ENCODE results near the gene TIAM1. TPM values are rescaled to one million over a fixed set of nuclear protein-coding genes. Genes with fewer than 3 reads are reported as not detected.

The TIAM1 gene
- total RNA-seq, 4 donors from 2014 or later: 2.6 to 11.0 (median 6.9) TPM

DNA sequence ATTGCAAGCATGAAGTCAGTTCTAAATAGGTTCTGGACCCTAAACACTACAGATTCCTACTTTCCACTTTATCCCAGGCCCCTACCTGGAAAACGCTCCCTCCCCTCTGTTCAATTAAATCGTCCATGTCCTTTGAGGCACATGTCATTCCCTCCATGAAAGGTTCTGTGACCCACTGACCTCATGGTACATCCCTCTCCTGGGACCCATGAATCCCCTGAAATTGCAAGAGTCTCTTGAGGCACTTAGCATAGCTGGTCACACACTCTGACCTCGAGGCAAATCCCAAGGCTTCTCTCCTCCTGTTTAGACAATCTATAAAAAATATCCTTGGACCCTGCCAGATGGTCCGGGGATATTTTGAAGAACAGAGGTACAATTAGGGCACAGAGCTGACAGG, 271.5 kb downstream of the TIAM1 start:
- no peak for TF ChIP-seq POLR2AphosphoS5 (IDR thresholded peaks at IDR 0.05)
- TF ChIP-seq POLR2A (IDR thresholded peaks at IDR 0.05): no peak
- TF ChIP-seq, protein P1, sequence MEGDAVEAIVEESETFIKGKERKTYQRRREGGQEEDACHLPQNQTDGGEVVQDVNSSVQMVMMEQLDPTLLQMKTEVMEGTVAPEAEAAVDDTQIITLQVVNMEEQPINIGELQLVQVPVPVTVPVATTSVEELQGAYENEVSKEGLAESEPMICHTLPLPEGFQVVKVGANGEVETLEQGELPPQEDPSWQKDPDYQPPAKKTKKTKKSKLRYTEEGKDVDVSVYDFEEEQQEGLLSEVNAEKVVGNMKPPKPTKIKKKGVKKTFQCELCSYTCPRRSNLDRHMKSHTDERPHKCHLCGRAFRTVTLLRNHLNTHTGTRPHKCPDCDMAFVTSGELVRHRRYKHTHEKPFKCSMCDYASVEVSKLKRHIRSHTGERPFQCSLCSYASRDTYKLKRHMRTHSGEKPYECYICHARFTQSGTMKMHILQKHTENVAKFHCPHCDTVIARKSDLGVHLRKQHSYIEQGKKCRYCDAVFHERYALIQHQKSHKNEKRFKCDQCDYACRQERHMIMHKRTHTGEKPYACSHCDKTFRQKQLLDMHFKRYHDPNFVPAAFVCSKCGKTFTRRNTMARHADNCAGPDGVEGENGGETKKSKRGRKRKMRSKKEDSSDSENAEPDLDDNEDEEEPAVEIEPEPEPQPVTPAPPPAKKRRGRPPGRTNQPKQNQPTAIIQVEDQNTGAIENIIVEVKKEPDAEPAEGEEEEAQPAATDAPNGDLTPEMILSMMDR (IDR thresholded peaks at IDR 0.05): no peak
- TF ChIP-seq EP300 (IDR thresholded peaks at IDR 0.05): no peak
- Histone ChIP-seq H3K27me3 (peaks cover 15% of the 10 kb centered on the region), H3K36me3 (no peaks in the 10 kb centered on the region), H3K4me3 (no peak overlapping the region), H3K9me3 (peaks cover 0 to 4% (median 0%) of the 10 kb centered on the region in 3 donors), H3K27ac (no peak overlapping the region), H3K4me1 (no peaks in the 10 kb centered on the region)
- no peak for ATAC-seq
- 53 to 55% methylated on average over 4 of the region's 4 CpGs for WGBS, 2 donors (ENCODE audit: low coverage in 1 of 2)

Measured in gastroesophageal sphincter (tissue), 4 donors.